Calu3 (cell line): ENCODE data around the gene C10orf62. TPM values are rescaled to one million over a fixed set of nuclear protein-coding genes. Genes with fewer than 3 reads are reported as not detected.
"Not testable (repeated sequence)": the region's sequence is repeated elsewhere in the genome, so short reads cannot be mapped to it uniquely, and the experiment has no call there.

Experiments
- BruUV-seq: library from RNA; stranded (reverse); fragments of 400-500 nt; replicated peaks from 2 replicates; lab custom pipeline; 2021; lab: Mats Ljungman, UMichigan
- CTCF ChIA-PET: fragments of 300-600 bp; sonication (Branson Sonifier 250); formaldehyde crosslinking; loops from one replicate; lab custom pipeline; 2022; ENCODE audit warnings: antibody characterized with exemption; lab: Charles Lee
- DNase-seq: peaks from one replicate; pipeline ENCODE4 v3.0.0; 2022
- H3K27ac Mint-ChIP-seq: one replicate; pipeline ENCODE4 v1.8.0; 2022; ENCODE audit warnings: mixed read lengths; ENCODE audit not compliant: unreplicated experiment
- H3K27me3 Mint-ChIP-seq: one replicate; pipeline ENCODE4 v1.8.0; 2022; ENCODE audit warnings: mixed read lengths; ENCODE audit not compliant: unreplicated experiment
- H3K36me3 Mint-ChIP-seq: one replicate; pipeline ENCODE4 v1.8.0; 2022; ENCODE audit warnings: mild to moderate bottlenecking, moderate library complexity, mixed read lengths; ENCODE audit not compliant: insufficient read depth, unreplicated experiment
- H3K4me1 Mint-ChIP-seq: one replicate; pipeline ENCODE4 v1.8.0; 2022; ENCODE audit warnings: mild to moderate bottlenecking, low read depth, mixed read lengths; ENCODE audit not compliant: unreplicated experiment
- H3K4me3 Mint-ChIP-seq: one replicate; pipeline ENCODE4 v1.8.0; 2022; ENCODE audit warnings: mild to moderate bottlenecking, low read depth, moderate library complexity, mixed read lengths; ENCODE audit not compliant: unreplicated experiment
- H3K9me3 Mint-ChIP-seq: one replicate; pipeline ENCODE4 v1.8.0; 2022; ENCODE audit warnings: low read depth, mixed read lengths; ENCODE audit not compliant: unreplicated experiment
- CTCF ChIP-seq: fragments of 200-600 bp; IDR thresholded peaks from one replicate; pipeline ENCODE4 v1.8.0; 2022; ENCODE audit warnings: antibody characterized with exemption; ENCODE audit not compliant: unreplicated experiment
- intact Hi-C: fragments of 100-400 bp; cut with micrococcal nuclease; formaldehyde crosslinking; loops from one replicate; pipeline ENCODE4 v1.10.0; 2022; ENCODE audit not compliant: unreplicated experiment
- total RNA-seq: library from RNA; stranded (reverse); gene quantifications from 2 replicates; pipeline ENCODE4 v1.2.3, GENCODE V29; 2022

Gene C10orf62
- total RNA-seq, 1 experiment from 2014 or later = 1.5 TPM

GRCh38 chr10:97574374-97575126, 15.0 kb upstream of the C10orf62 start:
- intact Hi-C loops = no loop called here
- Mint-ChIP-seq H3K36me3 (peaks cover 4% of the 10 kb centered on the region), H3K27me3 (no peaks in the 10 kb centered on the region), H3K4me1 (peaks cover 45% of the 10 kb centered on the region), H3K4me3 (no peak overlapping the region), H3K9me3 (no peaks in the 10 kb centered on the region), H3K27ac (peak overlapping the region; percentile 73)
- no peak for TF ChIP-seq CTCF
- peak; percentile 84 for DNase-seq
- no TSS peak for BruUV-seq
- CTCF ChIA-PET = interaction anchor here (0.6 to 2.4 kb wide), 4 partner anchors 9 to 151 kb away, joined by 3 to 7 read pairs (median 4); partner anchors contain the start of gene HOGA1

- Mint-ChIP-seq H3K36me3 (peaks cover 4% of the 10 kb centered on the region), H3K4me3 (no peak overlapping the region), H3K9me3 (no peaks in the 10 kb centered on the region), H3K4me1 (peaks cover 51% of the 10 kb centered on the region), H3K27ac (peak overlapping the region; percentile 73), H3K27me3 (no peaks in the 10 kb centered on the region)
- CTCF ChIA-PET = interaction anchor here (0.6 to 2.4 kb wide), 3 partner anchors 9 to 111 kb away, joined by 3 to 7 read pairs (median 4); partner anchors contain the start of gene HOGA1
- no peak for DNase-seq
- TF ChIP-seq CTCF = no peak
- intact Hi-C loops = no loop called here
- no TSS peak for BruUV-seq
Measured at GRCh38 chr10:97575127-97575668, 14.3 kb upstream of the C10orf62 start.

GRCh38 chr10:97576487-97576886, 13.0 kb upstream of the C10orf62 start:
- DNase-seq, H3K27me3 Mint-ChIP-seq, BruUV-seq, H3K9me3 Mint-ChIP-seq, intact Hi-C loops, CTCF ChIA-PET, H3K36me3 Mint-ChIP-seq, H3K27ac Mint-ChIP-seq, H3K4me3 Mint-ChIP-seq: not testable (repeated sequence)
- peaks cover 51% of the 10 kb centered on the region for H3K4me1 Mint-ChIP-seq

- no peak for DNase-seq
- no peak overlapping the region for H3K4me3 Mint-ChIP-seq
- CTCF ChIA-PET = no interaction called here
- no peaks in the 10 kb centered on the region for H3K9me3 Mint-ChIP-seq
- H3K27ac Mint-ChIP-seq = no peak overlapping the region
- TF ChIP-seq CTCF = no peak
- no TSS peak for BruUV-seq
- intact Hi-C loops = no loop called here
- no peaks in the 10 kb centered on the region for H3K27me3 Mint-ChIP-seq
- H3K4me1 Mint-ChIP-seq = peaks cover 41% of the 10 kb centered on the region
- no peaks in the 10 kb centered on the region for H3K36me3 Mint-ChIP-seq
Measured at GRCh38 chr10:97577701-97578100, 11.8 kb upstream of the C10orf62 start.
